Myocyte (in vitro differentiated cells): ENCODE data around the gene PPP6R3. TPM values are rescaled to one million over a fixed set of nuclear protein-coding genes. Genes with fewer than 3 reads are reported as not detected.
A peak's percentile ranks its signal among the peaks of the same experiment; 100 is the strongest.
"Not testable (repeated sequence)": the region's sequence is repeated elsewhere in the genome, so short reads cannot be mapped to it uniquely, and the experiment has no call there.

Source experiments
- DNase-seq: peaks from one replicate; pipeline ENCODE4 v3.0.0-alpha.2; 2012; ENCODE audit warnings: low read depth
- total RNA-seq: library from RNA; depleted of rRNA; stranded (reverse); fragments of >200 nt; gene quantifications from 2 replicates; pipeline ENCODE4 v1.2.3, GENCODE V29; 2014

Gene PPP6R3
- total RNA-seq, 1 donor from 2014 or later, result 101 TPM

DNA sequence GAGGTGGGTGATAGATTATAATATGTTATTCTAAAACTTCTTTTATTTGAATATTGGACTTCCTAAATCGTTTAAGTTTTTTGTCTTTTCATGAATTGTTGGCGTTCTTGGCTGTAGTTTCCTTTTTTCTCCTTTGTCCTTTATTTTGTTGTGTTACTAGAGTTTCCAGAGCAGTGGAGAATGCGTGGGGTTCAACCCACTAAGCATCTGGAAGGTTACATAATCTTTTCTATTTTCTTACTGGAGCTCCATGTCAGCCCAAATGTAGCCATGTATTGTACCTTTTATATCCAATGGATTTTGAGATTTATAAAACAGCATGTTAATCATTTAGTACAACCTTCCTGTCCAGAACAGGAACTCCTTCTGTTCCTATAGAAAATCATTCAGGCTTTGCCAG, 63.2 kb downstream of the PPP6R3 start:
- no peak for DNase-seq

DNA sequence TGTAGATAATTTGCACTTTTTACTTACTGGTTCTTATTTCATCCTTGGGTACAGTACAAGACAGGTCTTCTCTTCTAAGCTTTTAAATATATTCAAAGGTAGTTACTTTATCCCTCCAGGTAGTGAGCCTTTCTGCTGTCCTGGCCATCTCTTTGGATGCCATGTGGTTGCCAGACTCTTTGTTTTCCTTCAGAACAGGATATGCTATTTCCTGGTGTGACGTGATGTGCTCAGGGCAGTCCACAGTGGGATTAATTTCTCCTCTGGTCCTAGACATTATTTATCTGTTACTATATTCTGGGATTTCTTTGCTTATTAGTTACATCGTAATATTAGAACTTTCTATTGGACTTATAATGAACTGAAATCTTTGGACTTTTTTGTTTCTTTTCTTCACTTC, 63.7 kb downstream of the PPP6R3 start:
- DNase-seq, result no peak

DNA sequence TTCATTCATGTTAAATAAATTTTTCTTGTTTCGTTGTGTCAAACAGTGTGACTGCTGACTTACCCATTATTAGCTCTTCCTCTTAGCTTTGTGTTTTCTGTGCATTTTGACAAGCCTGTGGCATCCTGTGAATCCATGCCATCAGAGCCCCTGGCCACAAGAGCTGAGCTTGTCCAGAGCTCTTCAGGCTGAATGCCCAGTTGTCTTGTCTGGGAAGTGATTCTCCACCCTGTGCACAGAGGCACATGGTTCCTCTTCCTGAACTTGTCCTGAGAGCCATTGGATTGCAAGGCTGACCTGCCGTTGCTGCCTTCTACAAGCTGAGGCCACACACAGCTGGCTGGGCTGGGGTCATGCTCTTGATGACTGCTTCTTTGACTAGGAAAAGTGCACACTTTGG, 64.1 kb downstream of the PPP6R3 start:
- DNase-seq, result peak; percentile 51

DNA sequence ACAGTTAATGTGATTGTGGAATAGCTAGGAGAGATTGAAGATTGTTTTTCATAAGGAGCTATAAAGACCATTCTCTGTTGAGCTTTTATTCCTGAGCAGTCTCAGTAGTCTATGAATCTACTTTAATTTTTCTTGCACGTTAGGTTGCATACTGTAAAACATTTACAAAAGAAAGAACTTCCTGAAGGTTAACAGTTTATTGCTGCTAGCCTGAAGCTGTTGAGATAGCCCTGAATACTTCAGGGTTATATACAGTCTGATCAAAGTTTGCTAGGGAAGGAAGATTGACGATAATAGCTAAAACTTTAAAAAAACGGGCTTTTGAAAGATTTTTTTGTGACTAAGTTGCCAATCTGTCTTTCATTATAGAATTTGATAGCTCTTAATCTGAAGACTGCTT, 64.8 kb downstream of the PPP6R3 start:
- no peak for DNase-seq

DNA sequence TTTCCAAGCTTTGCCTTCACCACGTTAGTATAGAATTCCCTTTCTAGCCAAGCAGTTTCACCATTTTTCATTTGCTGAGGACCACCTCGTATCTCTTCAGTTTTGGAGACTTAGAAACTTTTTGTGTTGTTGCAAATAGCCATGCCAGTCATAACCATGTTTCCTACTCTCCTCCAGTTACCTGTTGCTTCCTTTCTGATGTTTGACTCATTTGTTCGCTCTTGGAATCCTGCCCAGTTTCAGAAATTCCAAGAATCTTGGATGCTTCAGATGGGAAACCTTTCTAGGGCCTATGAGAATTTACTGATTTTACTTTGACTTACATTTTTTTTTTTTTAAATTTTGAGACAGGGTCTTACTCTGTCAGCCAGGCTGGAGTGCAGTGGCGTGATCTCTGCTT, 65.4 kb downstream of the PPP6R3 start:
- DNase-seq, result peak; percentile 9

DNA sequence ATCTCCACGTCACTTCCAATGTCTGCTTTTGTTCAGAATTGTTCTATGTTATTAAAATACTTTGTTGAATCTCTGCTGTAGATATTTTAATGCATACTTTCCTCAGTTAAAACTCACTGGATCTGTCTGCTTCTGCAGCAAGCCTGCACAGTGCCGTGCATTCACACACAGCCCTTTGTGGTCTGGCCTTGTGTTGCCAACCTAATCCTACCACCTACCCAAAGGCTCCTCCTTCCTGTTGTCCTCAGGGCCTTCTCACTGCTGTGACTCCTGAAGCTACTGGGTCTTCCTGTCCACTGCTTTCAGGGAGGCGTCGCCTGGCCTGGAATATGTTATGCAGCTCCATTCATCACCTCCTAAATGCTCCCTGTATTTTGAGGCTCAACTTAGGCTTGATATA, 67.0 kb downstream of the PPP6R3 start:
- DNase-seq, result peak; percentile 14

DNA sequence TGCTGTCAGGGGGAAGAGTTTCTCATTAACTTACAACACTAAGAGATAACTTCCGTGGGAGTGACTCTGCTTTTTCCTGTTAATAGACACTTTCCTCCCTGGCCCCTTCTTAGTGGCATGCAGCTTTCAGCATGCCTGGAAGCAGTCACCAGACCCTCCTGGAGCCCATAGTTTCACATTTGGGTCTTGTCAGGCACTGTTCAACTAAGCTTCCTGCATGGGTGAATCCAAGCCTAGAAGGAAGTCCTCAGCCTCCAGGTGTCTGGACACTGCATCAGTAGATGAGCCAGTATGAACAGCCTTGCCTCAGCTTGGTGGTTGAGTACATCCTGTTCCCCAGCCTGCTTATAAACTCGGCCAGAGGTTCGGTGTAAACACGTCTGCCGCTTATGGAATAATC, 68.1 kb downstream of the PPP6R3 start:
- no peak for DNase-seq

DNA sequence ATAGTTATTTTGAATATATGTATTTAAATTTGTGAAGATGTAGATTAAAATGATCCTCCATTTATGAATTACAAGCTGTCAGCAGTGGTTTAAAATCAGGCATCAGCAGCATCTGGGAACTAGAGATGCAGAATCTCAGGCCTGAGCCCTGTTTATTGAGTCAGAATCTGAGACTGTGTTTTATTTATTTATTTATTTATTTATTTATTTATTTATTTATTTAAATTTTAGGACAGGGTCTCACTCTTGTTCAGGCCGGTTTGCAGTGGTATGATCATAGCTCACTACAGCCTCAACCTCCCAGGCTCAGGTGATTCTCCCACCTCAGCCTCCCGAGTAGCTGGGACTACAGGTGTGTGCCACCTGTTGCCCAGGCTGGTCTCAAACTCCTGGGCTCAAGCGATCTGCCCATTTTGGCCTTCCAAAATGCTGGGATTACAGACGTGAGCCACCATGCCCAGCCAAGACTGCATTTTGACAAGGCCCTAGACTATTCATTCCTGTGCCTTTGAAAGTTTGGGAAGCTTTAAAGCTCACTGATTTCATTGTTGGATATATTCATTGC, 70.7 kb downstream of the PPP6R3 start:
- no peak for DNase-seq

DNA sequence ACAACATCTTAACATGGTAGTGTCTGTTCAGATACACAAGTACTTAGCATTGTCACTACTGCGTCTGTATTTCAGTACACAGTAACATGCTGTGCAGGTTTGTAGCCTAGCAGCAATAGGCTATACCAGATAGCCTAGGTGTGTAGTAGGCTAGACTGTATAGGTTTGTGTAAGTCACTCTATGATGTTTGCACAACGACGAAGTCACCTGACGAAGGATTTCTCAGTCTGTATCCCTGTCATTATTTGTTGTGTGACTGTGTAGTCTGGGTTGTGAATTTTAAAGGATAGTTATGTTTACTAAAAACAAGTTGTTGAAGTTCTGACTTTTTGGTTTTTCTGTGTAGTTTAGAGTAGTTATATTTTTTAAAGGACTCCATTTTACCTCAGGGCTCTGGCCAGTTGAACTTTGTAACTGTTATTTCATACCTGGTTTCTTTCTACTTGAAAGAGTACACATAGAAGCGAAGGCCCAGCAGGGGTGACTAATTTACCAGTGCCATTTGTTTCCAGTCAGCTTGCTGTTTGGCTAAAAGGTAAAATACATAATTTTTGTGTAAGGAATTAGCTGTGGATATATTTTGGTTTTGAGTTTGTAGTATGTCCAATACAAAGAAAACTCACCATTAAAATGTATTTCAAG, 72.3 kb downstream of the PPP6R3 start:
- no peak for DNase-seq

DNA sequence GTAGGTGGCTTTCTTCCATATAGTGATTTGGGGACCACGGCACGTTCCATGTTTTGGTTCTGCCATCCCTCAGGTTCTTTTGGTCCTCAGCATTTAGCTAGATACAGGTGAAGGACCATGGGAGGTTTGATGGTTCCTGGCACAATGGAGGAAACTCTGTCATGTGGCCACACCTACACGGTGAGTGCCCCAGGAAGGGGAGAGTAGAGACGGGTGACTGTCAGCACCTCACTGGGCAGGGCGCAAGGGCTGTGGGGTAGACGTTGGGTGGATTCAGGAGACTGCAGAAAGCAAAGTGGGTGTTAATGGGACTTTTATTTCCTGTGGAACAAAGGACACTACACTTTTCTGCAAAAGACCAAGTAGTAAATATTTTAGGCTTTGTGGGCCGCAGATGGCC, 73.4 kb downstream of the PPP6R3 start:
- DNase-seq, result no peak

DNA sequence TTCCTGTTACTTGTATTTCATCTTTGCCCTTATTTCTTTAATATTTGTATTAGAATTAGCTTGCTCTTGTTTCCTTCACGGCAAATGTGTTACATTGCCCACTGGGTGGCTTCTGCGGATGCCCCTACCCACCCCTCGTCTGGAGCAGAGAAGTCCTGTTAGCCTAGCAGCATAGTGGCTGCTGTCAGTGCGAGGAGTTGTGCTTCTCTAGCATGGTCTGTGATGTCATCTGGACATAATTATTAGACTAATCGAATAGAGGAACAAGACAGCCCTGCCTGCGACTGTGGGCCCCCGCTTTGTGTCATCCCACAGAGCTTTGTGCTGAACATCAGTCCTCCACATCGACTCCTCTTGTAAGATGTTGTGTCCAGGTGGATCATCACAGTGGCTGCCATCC, 74.5 kb downstream of the PPP6R3 start:
- no peak for DNase-seq

DNA sequence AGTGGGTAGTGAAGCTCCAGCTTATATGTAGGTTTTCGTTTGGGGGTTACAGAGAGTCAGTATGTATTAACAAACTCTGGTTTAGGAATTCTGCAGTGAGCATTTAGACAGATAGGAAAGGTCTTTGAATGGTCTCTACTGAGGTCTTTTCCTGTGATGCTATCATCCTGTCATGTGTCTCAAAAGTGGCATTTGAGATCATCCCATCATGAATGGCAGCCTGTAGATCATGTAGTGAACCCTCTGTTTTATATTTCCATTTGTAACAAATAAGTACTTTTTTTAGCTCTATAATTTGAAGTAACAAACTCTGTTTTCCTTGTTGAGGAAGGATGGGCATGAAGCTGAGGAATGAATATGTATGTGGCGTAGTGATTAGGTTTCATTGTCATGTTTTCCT, 76.2 kb downstream of the PPP6R3 start:
- no peak for DNase-seq

DNA sequence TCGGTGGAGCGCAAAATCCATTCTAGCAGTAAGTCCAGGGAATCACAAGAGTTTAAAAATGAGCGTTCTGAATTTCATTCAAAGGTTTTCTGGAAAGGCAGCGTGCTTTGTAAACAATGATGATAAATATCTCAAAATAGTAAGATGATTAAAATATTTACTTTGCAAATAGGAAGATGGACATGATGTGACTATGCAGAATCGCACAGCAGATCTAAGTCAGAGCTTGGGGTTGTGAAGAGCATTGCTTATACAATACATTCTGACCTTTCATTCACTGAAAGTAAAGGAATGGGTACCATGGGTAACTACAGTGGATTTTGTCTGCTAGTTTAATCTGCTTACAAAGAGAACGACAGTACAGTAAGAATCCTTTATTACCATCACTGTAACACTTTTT, 77.5 kb downstream of the PPP6R3 start:
- no peak for DNase-seq

DNA sequence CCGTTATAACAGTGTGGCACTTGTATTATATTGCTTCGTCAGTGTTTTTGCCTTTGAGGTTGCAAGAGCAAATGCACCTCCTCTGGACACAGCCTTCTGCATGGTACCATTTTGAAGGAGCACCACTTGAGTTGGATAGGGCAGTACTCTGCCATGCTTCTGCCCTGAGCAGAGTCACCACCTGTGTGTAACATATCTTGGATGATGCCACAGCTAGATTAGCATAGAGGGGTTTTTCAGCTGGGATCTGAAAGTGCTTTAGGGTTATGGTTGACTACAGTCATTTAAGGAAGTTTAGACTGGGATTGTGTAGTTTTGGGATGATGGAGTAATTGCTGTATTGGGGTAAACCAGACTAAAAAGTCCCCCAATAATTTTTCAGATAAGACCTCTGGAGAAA, 78.8 kb downstream of the PPP6R3 start:
- DNase-seq, result no peak

DNA sequence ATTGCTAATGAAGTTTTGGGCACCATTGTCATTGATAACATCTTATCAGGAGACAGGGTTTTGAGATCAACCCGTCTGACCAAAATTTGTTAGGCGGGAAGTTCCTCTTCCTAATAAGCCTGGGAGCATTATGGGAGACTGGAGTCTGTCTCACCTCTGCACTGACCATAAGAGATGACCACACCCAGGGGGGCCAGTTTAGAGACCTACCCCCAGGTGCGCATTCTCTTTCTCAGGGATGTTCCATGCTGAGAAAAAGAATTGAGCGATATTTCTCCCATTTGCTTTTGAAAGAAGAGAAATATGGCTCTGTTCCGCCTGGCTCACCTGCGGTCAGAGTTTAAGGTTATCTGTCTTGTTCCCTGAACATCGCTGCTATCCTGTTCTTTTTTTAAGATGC, 80.0 kb downstream of the PPP6R3 start:
- not testable (repeated sequence) for DNase-seq

DNA sequence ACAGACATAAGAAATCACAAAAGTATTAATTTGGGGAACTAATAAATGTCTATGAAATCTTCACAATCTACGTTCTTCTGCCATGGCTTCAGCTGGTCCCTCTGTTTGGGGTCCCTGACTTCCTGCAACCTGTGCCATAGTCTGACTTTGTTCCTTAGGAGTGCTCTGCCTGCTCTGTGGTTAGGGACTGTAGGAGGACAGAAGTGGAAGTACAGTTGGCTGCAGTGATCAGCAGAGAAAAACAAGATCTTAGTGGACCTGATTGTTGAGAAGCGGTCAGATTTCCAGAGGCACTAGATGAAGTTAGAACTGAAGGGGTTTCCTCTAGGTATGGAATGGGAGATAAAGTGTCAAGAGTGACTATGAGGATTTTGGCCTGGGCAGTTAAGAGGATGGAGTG, 80.6 kb downstream of the PPP6R3 start:
- no peak for DNase-seq

DNA sequence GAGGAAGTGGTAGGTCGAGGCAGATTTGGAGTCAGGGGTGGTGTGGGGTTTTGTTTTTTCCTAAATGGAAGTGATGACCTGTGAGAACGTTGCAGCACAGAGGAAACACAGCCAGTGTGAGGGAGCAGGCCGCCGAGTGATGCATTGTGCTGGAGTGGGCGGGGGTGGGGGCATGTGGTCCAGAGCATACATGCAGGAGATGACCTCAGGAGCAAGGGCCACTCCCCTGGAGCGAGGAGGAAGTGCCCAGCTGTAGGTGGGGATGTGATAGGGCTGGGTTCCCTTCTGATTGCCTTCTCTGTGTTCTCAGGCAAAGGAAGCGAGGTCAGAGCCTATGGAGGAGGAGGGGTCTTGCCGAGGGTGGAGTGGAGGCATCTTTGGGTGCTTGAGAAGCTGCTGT, 81.4 kb downstream of the PPP6R3 start:
- no peak for DNase-seq

DNA sequence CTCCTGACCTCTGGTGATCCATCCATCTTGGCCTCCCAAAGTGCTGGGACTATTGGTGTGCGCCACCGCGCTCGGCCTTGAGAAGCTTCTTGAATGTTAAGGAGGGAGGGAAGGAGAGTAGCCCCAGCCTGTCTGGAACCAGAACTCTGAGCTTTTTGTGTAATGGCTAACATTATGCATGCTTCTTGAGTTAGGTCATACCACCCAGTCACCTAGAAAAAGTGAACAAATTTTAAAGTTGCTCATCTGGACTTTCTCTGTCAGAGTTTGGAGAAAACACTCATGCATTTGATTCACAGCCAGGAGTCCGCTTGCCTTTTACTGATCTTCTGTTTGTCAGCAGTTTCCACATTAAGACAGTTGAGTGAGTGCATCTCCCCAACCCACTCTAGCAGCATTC, 82.1 kb downstream of the PPP6R3 start:
- DNase-seq, result peak; percentile 15

DNA sequence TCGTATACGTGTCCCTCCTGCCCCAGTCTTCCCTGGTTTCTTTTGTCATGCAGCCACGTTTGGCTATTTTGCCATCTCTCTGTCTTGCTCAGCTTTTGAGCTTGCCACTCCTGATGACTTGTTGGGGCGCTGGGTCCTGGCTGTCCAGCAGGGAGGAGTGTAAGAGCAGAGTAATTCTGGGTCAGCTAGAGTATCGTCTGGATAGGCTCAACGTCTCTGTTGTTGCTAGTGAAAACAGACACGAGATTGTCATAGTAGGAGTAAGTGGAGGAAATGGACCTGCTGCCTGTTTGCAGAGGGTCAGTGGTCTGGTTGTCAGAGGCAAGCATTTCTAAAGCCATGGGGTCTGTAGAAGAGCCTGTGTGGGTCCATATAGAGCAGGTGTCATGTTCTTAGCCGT, 83.0 kb downstream of the PPP6R3 start:
- no peak for DNase-seq

DNA sequence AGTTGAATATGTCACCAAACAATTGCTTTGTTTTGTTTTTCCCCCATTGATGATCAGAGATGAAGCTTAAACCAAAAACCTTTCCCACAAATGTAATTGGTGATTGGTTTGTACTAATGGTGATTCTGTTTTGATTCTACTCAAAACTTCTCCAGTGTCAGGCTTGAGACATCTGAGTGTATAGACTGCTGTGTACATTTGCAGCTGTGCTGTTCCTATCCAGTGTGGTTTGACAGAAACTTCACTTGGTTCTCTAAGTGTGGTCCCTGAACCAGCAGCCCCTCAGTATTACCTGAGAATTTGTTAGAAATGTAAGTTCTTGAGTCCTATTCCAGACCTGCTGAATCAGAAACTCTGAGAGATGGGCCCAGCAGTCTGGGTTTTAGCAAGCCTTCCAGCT, 84.8 kb downstream of the PPP6R3 start:
- DNase-seq, result no peak

DNA sequence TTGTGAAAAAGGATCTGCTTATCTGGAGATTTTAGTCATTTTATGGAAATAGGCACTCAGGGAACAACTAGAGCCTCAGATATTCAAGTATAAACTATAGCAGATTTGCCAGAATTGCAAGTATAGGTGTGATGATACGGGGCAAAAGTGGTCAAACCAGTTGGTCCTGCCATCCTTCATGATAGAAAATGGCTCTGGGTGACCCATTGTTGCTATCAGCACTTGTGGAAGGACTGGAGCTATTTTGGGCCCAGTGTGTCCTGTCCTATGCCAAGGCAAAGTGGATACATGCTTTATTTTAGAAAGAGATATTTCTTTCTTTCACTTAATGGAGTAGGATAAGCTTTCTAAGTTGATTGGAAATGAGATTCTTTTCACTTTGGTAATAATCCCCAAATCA, 85.2 kb downstream of the PPP6R3 start:
- no peak for DNase-seq

DNA sequence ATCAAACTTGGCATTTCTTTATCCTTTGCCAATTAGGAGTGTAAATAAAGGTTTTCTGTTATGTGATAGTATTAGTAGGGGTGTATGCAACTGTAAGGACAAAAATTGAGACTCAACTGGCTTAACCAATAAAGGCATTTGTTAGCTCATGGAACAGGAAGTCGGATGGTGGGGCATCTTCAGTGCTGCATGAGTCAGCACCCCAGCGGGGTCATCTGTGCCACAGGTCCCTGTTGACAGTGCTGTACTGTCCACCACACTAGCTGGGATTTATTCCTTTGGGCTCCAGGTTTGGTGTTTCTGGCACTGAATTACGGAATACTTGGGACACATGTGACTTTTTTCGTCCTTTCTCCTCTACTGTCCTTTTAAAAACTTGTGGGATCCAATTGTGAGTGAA, 86.0 kb downstream of the PPP6R3 start:
- peak; percentile 29 for DNase-seq

DNA sequence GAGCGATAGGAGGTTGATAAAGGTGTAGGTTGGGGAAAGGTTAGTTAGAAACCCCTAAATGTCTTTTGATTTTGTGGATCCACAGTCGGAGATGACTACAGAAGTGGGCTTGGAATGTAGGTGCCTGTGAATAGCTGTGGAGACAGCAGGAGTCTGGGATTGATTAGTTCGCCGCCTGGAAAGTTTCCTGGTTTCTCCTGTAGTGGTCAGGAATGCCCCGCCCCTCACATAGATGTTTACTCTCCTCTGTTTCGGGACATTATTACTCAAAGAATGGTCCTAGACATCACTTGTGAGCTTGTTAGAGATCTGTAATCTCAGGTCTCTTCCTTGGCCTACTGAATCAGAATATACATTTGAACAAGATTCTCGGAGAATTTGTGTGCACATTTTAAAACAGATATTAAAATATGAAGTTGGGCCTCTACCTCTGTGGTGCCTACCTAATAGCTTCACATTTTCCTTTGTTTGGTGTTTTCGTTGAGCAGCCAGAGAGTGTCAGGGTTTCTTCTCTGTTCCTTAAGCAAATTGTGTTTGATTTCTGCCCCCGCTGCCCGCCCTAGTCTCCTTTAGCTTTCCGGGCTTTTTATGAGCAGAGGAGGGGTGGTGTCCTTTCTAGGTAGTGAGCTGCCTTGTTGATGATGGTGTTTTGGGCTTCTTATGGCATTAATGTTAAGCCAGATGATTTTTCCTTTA, 89.4 kb downstream of the PPP6R3 start:
- no peak for DNase-seq
